OCI-LY1 (cell line): Measurements from ENCODE around the gene ZNF521.

ENCODE experiments used
- EZH2 ChIP-seq: fragments of 200-600 bp; sonication (generic), shearing (Covaris generic); IDR thresholded peaks from 2 replicates; pipeline ENCODE4 v1.8.0; 2017; ENCODE audit warnings: borderline replicate concordance, mixed run types, mild to moderate bottlenecking, antibody characterized with exemption, low read length, moderate library complexity, mixed read lengths
- TF ChIP-seq, protein P1 (sequence below): fragments of 200-600 bp; sonication (generic), shearing (Covaris generic); IDR thresholded peaks from 2 replicates; pipeline ENCODE4 v1.5.1; 2017; ENCODE audit warnings: mild to moderate bottlenecking, antibody characterized with exemption, low read length, moderate library complexity, mixed read lengths

DNA sequence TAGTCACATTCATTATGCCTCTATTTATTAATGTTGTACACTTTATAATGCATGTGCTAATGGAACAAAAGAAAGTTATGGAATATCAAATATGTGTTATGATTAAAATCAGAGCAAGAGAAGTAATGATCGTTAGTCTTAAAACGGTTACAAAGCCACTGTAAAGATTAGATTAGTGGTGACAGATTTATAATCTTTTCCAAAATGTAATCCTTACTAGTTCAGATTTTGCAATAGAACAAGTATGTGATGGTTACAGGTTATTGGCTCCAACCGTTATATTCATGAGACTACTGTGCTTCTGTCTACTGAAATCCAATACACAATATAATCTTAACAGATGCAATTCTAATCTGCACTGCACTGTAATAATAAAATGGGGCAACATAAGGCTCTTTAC is 180.6 kb downstream of the ZNF521 start:
- TF ChIP-seq, protein P1, sequence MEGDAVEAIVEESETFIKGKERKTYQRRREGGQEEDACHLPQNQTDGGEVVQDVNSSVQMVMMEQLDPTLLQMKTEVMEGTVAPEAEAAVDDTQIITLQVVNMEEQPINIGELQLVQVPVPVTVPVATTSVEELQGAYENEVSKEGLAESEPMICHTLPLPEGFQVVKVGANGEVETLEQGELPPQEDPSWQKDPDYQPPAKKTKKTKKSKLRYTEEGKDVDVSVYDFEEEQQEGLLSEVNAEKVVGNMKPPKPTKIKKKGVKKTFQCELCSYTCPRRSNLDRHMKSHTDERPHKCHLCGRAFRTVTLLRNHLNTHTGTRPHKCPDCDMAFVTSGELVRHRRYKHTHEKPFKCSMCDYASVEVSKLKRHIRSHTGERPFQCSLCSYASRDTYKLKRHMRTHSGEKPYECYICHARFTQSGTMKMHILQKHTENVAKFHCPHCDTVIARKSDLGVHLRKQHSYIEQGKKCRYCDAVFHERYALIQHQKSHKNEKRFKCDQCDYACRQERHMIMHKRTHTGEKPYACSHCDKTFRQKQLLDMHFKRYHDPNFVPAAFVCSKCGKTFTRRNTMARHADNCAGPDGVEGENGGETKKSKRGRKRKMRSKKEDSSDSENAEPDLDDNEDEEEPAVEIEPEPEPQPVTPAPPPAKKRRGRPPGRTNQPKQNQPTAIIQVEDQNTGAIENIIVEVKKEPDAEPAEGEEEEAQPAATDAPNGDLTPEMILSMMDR, result no peak
- TF ChIP-seq EZH2, result no peak
